Astrocyte of the cerebellum (primary cell): ENCODE data around the gene BTF3.
"Not testable (repeated sequence)": the region's sequence is repeated elsewhere in the genome, so short reads cannot be mapped to it uniquely, and the experiment has no call there.

ENCODE experiments used
- DNase-seq: peaks from one replicate; pipeline ENCODE4 v3.0.0-alpha.2; 2011; ENCODE audit warnings: low read depth
- H3K4me3 ChIP-seq: 2 replicates; pipeline ENCODE4 v1.5.1; 2011; ENCODE audit warnings: mild to moderate bottlenecking, low read depth, low read length, moderate library complexity
- in situ Hi-C: cut with HindIII; loops from 2 replicates; pipeline ENCODE4 v1.10.0; 2017; ENCODE audit warnings: low sequenced_read_pairs
- TF ChIP-seq, protein P1 (sequence below): IDR thresholded peaks from 2 replicates; pipeline ENCODE4 v1.5.1; 2012; ENCODE audit warnings: low read length, low read depth, moderate library complexity, mild to moderate bottlenecking; ENCODE audit errors: missing control alignments

The BTF3 gene

DNA sequence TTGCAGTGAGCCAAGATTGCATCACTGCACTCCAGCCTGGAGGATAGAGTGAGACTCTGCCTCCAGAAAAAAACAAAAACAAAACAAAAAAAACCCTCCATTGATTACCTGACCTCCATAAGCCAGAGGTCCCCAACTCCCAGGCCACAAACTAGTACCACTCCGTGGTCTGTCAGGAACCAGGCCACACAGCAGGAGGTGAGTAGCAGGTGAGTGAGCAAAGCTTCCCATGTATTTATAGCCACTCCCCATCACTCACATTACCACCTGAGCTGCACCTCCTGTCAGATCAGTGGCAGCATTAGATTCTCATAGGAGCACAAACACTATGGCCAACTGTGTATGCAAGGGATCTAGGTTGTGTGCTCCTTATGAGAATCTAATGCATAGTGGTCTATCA lies 13.7 kb upstream of the BTF3 start:
- in situ Hi-C loops: no loop called here

DNA sequence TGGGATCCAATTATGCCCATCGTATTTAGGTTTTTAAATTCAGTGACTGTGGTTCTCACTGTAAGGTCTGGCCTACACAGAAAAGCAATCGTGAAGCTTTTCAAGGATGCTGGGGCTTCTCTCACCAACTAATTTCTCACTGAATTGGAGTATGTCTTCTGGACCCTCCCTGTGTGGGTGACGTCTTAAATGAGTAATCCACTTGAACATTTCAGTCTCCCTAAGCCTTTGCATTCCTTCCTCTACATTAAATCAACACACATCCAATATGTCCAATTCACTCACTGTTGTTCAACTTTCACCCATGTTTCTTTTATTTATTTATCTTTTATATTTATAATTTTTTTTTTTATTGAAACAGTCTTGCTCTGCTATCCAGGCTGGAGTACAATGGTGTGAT lies 12.5 kb upstream of the BTF3 start:
- in situ Hi-C loops: no loop called here
- TF ChIP-seq, protein P1, sequence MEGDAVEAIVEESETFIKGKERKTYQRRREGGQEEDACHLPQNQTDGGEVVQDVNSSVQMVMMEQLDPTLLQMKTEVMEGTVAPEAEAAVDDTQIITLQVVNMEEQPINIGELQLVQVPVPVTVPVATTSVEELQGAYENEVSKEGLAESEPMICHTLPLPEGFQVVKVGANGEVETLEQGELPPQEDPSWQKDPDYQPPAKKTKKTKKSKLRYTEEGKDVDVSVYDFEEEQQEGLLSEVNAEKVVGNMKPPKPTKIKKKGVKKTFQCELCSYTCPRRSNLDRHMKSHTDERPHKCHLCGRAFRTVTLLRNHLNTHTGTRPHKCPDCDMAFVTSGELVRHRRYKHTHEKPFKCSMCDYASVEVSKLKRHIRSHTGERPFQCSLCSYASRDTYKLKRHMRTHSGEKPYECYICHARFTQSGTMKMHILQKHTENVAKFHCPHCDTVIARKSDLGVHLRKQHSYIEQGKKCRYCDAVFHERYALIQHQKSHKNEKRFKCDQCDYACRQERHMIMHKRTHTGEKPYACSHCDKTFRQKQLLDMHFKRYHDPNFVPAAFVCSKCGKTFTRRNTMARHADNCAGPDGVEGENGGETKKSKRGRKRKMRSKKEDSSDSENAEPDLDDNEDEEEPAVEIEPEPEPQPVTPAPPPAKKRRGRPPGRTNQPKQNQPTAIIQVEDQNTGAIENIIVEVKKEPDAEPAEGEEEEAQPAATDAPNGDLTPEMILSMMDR: no peak
- no peak for DNase-seq
- H3K4me3 ChIP-seq: no peak overlapping the region

More for the DNA sequence above, 13.7 kb upstream of the BTF3 start:
- no peak overlapping the region for H3K4me3 ChIP-seq
- DNase-seq: no peak
- TF ChIP-seq, protein P1: no peak

DNA sequence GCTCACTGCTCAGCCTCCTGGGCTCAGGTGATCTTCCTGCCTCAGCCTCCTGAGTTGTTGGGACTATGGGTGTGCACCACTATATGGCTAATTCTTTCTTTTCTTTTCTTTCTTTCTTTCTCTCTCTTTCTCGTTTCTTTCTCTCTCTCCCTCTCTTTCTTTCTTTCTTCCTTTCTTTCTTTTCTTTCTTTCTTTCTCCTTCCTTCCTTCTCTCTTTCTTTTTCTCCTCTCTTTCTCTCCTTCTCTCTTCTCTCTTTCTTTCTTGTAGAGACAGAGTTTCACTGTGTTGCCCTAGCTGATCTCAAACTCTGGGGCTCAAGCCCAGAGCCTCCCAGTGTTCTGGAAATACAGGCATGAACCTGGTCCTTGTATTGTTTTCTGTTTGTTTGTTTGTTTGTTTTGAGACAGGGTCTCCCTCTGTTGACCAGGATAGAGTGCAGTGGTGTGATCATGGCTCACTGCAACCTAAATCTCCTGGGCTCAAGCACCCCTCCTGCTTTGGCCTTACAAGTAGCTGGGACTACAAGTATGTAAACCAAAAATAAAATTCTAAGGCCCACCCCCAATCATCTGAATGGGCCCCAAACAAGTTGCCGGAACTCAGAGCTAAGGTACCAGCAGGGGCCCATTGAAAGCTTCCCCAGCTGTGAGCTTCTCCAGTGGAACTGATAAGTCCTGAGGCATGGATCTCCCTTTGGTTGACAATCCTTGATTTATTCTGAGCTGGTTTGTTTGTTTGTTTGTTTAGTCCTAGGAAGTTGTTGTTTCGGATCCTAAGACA lies 11.9 kb upstream of the BTF3 start:
- TF ChIP-seq, protein P1: no peak

DNA sequence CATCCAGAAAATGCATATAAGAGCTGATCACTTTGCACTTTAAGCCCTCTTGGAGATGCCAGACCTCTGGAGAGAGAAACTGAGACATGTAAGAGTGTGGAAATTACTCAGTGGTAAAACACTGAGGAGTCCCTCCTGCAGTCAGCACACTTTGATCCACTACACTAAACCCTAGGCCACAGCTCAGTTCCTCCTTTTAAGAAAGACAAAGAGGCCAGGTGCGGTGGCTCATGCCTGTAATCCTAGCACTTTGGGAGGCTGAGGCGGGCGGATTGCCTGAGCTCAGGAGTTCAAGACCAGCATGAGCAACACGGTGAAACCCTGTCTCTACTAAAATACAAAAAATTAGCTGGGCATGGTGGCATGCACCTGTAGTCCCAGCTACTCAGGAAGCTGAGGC lies 11.0 kb upstream of the BTF3 start:
- H3K4me3 ChIP-seq, in situ Hi-C loops, DNase-seq: not testable (repeated sequence)

More for the DNA sequence above, 11.9 kb upstream of the BTF3 start:
- in situ Hi-C loops: no loop called here
- H3K4me3 ChIP-seq: no peak overlapping the region
- no peak for DNase-seq

DNA sequence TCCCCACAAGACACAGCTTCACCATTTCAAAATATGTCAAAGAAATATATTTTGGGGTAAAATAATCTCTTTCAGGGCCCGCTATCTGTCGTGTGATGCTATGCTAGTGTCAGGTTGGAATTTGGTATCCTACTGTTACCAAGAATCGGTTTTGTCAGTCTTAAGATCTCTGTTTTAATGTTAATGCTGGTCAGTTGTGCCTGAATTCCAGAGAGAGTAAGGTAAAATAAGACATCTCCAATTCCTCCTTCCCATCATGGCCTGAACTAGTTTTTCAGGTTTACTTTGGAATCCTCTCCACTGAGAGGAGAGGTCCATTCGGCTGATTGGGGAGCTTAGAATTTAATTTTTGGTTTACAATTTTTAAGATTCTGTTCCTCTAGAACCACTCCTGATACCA lies 10.4 kb upstream of the BTF3 start:
- TF ChIP-seq, protein P1: no peak
- no peak overlapping the region for H3K4me3 ChIP-seq
- no peak for DNase-seq
- in situ Hi-C loops: no loop called here

DNA sequence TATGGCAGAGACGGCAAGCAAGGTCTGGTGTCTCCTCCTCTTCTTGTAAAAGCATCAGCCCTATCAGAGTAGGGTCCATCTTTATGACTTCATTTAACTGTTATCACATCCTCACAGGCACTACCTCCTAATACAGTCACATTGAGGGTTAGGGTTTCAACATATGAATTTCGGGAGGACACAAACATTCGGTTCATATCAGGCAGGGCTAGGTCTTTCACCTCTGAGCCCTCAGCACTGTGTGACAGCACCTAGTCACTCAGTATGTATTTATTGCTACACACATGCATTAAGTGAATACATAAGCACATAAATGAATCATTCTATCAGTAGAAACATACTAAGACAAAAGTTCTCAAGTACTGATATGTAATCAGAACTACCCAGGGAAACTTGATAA lies 9.4 kb upstream of the BTF3 start:
- no peak overlapping the region for H3K4me3 ChIP-seq
- DNase-seq: no peak
- TF ChIP-seq, protein P1: no peak
- in situ Hi-C loops: no loop called here

DNA sequence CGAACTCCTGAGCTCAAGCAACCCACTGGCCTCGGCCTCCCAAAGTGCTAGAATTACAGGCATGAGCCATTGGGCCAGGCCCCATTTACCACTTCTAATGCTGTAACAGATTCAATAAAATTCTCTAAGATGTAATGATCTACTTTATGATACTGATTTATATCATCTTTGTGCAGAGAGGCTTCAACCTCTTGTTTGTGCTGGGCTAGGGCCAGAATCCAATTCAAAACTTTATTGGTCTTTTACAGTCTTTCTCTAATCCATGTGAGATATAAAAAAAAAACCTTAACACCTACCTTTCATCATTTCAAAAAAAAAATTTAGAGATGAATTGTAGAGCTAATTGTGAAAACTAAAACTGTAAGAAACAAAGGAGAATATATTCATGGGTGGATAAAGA lies 8.2 kb upstream of the BTF3 start:
- TF ChIP-seq, protein P1: no peak
- DNase-seq: no peak
- in situ Hi-C loops: no loop called here
- H3K4me3 ChIP-seq: no peak overlapping the region
